Retina (tissue), 1 donor: ENCODE results near the gene TMTC1.
"Not testable (repeated sequence)": the region's sequence is repeated elsewhere in the genome, so short reads cannot be mapped to it uniquely, and the experiment has no call there.

Experiments used
- DNase-seq: peaks from one replicate; pipeline ENCODE4 v3.0.0-alpha.2; 2016

TMTC1 gene

DNA sequence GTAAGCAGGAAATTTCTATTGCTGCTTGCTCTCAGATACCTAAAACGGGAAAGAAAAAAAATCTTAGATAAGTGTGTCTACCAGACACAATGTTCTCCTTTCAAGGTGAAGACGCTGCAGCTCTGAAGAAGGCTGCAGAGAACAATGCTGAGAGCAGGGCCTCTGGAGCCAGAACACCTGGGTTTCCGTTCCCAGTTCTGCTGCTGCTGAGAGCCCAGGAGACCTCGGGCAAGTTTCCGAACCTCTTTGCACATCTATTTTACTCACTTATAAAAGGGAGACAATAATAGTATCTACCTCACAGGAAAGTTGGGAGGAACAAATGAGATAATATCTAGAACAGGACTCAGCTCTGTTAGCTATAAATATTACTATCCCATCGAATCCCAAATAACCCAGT is 122.9 kb downstream of the TMTC1 start:
- no peak for DNase-seq

- DNase-seq, result no peak
These were observed 126.8 kb downstream of the TMTC1 start for GRCh38 chr12:29656762-29657538.

GRCh38 chr12:29655861-29656260 is 127.9 kb downstream of the TMTC1 start:
- DNase-seq, result no peak

DNA sequence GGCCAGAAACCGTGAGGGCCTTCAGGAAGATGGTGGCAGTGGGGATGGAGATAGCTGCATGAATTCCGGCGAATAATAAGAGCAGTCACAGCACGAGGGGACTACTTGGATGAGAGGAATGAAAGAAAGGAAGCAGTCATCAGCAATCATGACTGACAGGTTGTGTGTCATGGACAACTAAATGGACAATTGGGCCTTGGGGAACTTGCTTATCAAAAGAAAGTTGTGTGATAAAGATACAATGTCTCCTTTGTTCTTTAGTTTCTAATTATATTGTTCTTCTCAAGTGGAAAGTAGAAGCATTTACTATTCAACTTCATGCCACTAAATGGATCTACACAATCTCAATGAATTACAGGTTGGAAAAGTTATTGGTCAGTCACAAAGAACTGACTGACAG is 130.5 kb downstream of the TMTC1 start:
- no peak for DNase-seq

DNA sequence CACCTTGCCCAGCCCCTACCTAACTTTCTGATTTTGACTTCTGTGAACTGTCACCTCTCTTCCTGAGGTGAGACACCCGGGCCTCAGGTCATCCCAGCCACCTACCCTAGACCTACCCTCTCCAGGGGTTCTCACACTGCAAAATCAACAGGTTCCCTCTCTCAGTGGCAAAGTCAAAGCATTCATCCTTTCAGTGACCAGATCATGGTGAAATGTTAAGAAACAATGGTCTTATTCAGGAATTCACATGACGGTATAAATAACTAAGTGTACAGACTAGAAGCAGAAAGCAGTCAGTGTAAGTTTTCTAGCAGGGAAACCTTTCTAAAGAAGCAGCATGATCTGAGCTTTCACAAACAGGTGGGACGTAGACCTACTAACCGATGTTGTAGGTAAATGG is 133.4 kb downstream of the TMTC1 start:
- DNase-seq, result no peak

DNA sequence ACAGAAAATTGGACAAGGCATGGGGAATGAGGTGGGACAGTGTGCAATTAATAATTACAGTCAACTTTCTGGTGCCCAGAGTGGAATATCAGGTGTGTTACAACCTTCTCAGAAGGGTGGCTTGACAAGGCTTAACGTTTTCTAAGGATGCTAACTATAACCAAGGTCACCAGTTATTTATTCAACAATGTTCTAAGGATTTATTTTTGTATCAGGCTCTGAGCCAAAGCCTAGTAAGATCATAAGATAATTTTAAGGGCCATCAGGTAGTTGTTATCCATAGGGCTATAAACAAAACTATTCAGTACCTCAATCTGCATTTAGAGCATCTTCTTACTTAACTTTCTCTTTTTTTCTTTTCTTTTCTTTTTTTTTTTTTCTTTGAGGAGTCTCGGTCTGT is 134.0 kb downstream of the TMTC1 start:
- DNase-seq, result no peak

DNA sequence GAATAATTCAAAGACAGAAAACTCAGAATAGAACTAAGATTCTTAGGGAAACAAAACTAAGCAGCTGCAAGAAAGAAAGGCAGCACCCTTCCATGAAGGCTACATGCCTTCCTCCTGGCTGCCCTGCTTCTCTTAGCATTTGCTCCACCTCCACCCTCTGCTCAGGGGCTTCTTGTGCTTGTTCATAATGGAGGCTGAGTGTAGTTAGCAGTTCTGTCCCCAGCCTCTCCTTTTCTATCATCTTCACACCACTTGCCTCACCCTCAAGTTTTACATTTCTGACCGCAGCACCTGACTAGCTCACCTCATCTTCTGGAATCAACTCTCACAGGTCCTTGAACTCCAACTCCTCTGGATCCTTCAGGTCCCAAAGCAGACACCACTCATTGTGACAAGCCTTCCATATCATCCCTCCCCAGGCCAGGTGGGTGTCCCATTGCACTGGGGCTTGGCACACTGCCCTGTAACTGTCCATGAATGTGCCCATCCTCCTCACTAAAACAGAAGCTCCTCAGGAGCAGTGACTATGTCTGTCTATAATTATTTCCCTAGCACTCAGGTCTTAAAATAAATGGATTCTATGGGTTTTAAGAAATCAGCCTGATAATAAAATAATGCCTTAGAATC is 139.1 kb downstream of the TMTC1 start:
- DNase-seq, result no peak

DNA sequence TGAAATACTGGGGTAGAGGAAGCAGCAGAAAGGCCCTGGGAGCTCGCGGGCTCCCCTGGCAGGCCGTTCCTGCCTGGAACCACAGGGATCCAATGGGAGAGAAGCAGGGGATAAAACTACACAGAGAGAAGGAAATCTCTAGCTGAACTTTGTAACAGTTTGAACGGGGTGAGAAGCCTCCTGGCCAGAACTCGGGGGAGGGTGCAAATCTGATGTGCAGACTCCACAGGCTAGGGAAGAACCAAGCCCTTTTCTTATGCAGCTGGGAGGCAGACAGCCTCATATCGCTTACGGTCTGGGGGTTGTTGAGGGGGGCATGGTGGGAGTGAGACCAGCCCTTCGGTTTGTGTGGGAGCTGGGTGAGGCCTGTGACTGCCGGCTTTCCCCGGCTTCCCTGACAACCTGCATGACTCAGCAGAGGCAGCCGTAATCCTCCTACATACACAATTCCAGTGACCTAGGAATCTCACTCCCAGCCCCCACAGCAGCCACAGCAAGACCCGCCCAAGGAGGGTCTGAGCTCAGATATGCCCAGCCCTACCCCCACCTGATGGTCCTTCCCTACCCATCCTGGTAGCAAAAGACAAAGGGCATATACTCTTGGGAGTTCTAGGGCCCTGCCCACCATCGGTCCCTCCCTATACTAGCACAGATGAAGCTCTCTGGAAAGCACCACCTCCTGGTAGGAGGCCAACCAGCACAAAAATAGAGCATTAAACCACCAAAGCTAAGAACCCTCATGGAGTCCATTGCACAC is 143.0 kb downstream of the TMTC1 start:
- DNase-seq, result no peak

DNA sequence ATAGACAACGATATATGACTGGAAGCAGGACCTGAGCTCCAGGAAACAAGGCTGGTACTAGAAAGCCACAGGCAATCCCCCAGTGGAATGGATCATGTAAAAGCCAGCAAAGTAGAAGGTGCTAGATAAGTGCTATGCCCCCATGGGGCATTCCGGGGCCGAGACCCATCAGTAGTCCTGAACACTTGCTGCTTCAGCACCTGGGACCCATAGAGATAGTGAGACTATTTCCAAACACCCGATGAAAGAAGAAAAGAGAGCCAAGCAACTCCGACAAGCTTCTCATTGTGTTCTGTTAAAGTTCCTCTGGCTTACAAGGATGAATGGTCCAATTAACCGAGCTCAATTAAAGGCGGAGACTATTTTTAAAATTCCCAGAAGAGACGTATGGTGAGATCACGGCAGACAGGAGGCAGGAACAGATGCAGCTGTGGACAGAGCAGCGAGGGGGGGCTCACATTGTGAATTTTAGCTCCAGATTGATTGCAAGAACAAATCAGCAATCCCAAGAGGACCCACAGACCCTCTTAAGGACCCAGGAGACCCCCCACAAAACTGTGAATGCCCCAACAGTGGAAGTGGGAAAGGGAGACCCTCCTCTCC is 143.7 kb downstream of the TMTC1 start:
- DNase-seq, result no peak

GRCh38 chr12:29638528-29638927 is 145.2 kb downstream of the TMTC1 start:
- DNase-seq, result no peak

GRCh38 chr12:29634057-29634456 is 149.7 kb downstream of the TMTC1 start:
- DNase-seq, result no peak

DNA sequence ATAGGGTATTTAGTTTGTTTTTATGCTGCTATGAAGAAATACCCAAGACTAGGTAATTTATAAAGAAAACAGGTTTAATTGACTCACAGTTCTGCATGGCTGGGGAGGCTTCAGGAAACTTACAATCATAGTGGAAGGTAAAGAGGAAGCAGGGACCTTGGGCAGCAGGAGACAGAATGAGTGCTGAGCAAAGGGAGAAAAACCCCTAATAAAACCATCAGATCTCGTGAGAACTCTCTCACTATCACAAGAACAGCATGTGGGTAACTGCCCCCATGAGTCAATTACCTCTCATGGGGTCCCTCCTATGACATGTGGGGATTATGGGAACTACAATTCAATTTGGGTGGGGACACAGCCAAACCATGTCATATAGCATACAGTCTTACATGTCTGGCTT is 153.6 kb downstream of the TMTC1 start:
- not testable (repeated sequence) for DNase-seq

GRCh38 chr12:29627221-29627620 is 156.5 kb downstream of the TMTC1 start:
- no peak for DNase-seq

- peak; percentile 38 for DNase-seq
These were observed 158.3 kb downstream of the TMTC1 start for GRCh38 chr12:29625359-29625953.

- no peak for DNase-seq
These were observed 161.5 kb downstream of the TMTC1 start for GRCh38 chr12:29622251-29622650.

DNA sequence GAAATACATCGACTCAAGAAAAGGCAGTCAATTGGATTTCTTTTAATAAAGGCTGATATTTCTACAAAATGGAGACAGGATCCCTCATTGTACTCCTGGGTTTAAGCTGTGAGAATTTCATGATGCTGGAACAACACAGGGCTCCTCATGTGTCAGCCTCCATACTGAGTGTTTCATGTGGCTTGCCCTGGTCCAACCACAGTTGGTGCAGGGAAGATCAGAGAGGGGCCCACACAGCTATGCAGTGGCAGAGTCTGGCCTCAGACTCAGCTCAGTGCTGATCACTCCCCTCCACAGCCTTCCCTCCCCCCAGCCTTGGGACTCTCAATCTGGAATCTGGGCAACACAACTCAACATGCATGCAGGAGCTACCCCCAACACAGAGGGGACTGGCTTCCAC is 163.7 kb downstream of the TMTC1 start:
- DNase-seq, result no peak

- no peak for DNase-seq
These were observed 166.3 kb downstream of the TMTC1 start for GRCh38 chr12:29617407-29617803.

DNA sequence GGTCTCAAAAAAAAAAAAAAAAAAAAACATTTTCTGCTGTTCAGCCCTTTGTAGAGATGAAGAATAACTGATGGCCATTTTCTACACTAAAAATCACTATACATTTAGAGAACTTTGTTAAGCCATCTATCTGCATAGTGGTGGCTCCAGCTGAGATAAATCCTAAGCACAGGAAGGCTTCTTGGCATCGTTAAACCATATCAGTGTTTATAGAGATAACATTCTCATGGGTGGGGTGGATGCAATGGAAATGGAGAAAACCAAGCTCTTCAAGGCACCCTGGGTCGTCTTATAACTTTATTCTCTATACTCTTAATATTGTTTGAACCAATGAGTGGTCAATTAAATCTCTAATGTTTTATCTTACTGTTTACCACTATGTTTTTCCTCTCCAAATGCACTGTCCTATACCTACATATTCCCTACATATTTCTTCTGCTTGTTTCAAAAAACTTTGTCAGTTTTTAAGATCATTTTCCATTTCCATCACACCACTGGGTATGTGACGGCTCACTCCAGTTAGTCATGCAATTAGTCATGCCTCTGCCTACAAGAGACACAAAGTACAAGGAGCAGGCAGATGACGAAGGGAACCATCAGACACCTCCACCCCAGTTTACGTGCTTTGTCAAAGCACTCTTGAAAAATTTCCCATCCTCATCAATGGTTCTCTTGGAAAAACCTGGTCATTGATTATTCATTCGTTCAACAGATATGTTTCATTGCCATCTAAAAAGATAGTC is 166.9 kb downstream of the TMTC1 start:
- DNase-seq, result no peak

DNA sequence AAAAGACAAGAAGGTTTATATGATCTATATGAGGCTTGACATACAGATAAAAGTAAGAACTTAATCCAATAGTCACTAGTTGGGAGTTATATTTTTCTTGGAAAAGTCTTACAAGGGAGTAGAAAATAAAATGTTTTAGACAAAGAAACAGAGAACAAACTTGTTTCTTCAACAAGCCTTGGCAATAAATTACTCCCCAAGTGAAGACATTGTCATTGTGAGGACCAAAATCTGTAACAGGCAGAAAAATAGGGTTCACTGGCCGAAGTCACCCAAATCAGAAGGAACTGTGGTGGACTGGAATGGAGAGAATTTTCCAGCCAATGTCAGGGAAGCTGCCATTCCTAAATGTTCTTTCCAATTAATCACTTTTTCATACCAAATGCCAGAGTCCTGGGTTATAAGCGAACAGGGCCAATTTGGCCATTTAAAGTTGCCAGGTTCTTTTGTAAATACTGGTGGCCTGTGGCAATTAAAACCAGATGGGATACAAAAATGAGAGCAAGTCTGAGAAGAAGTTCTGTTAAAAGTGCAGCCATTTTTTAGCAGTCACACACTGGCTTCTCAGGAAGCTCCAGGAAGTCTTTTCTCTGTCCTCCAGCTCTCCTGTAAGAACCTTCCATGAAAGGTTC is 168.9 kb downstream of the TMTC1 start:
- DNase-seq, result no peak

DNA sequence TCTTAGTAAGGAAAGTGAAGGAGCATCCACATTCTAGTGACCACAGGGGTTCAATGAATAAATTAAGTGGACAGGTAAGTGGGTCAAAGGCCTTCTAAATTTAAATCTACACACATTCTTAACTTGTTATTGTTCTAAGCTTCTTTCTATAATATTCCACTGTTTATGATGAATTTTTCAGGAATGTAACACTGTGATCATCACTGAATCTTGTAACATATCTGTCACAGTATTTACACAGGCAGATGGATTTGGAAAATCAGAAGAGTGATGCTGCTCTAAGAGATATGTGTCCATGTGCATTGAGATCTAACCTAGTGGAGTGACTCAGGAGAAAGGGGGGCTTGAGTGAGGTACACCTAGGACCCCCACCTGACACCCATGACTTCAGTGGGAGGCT is 170.8 kb downstream of the TMTC1 start:
- no peak for DNase-seq

- DNase-seq, result no peak
These were observed 171.8 kb downstream of the TMTC1 start for GRCh38 chr12:29611906-29612305.
